DOHH2 (cell line): Measurements from ENCODE around the gene TFCP2.

Source experiments
- H3F3A ChIP-seq: fragments of 200-600 bp; sonication (generic), shearing (Covaris generic); 2 replicates; pipeline ENCODE4 v1.6.0; 2016; ENCODE audit warnings: antibody characterized with exemption, mild to moderate bottlenecking; ENCODE audit not compliant: control insufficient read depth, insufficient read depth
- H3K27ac ChIP-seq: fragments of 200-600 bp; sonication (generic); 2 replicates; pipeline ENCODE4 v1.5.1; 2014; ENCODE audit warnings: low read depth, mild to moderate bottlenecking, low read length, moderate library complexity
- H3K27me3 ChIP-seq: fragments of 200-600 bp; sonication (generic); 2 replicates; pipeline ENCODE4 v1.6.1; 2014; ENCODE audit warnings: mild to moderate bottlenecking, low read length, mixed read lengths; ENCODE audit not compliant: control insufficient read depth
- H3K36me3 ChIP-seq: fragments of 200-600 bp; sonication (generic); 2 replicates; pipeline ENCODE4 v1.6.1; 2014; ENCODE audit warnings: mild to moderate bottlenecking, low read length, moderate library complexity, mixed read lengths; ENCODE audit not compliant: control insufficient read depth
- H3K4me1 ChIP-seq: fragments of 200-600 bp; sonication (generic); 2 replicates; pipeline ENCODE4 v1.6.1; 2014; ENCODE audit warnings: mild to moderate bottlenecking, low read length, mixed read lengths; ENCODE audit not compliant: control insufficient read depth
- H3K4me2 ChIP-seq: fragments of 200-600 bp; sonication (generic); 2 replicates; pipeline ENCODE4 v1.6.0; 2014; ENCODE audit warnings: mild to moderate bottlenecking, low read length, moderate library complexity
- H3K4me3 ChIP-seq: fragments of 200-600 bp; sonication (generic); 2 replicates; pipeline ENCODE4 v1.5.1; 2014; ENCODE audit warnings: mild to moderate bottlenecking, low read length, mixed read lengths
- H3K79me2 ChIP-seq: fragments of 200-600 bp; sonication (generic); 2 replicates; pipeline ENCODE4 v1.6.1; 2014; ENCODE audit warnings: mild to moderate bottlenecking, low read length, mixed read lengths; ENCODE audit not compliant: control insufficient read depth
- H3K9me2 ChIP-seq: fragments of 200-600 bp; sonication (generic); replicated peaks from 2 replicates; pipeline ENCODE4 v1.6.1; 2014; ENCODE audit warnings: mild to moderate bottlenecking, low read length, mixed read lengths; ENCODE audit not compliant: control insufficient read depth
- H3K9me3 ChIP-seq: fragments of 200-600 bp; sonication (generic); 2 replicates; pipeline ENCODE4 v1.6.1; 2014; ENCODE audit warnings: antibody characterized with exemption, low read length, mixed read lengths; ENCODE audit not compliant: control insufficient read depth, insufficient read depth
- H4K20me1 ChIP-seq: fragments of 200-600 bp; sonication (generic); 2 replicates; pipeline ENCODE4 v1.6.0; 2014; ENCODE audit warnings: low read depth, mild to moderate bottlenecking, antibody characterized with exemption, low read length, moderate library complexity; ENCODE audit not compliant: control insufficient read depth, insufficient read depth
- EZH2phosphoT487 ChIP-seq: fragments of 200-600 bp; sonication (generic); IDR thresholded peaks from 2 replicates; pipeline ENCODE4 v1.6.1; 2017; ENCODE audit warnings: borderline replicate concordance, mild to moderate bottlenecking, antibody characterized with exemption, low read length, moderate library complexity, mixed read lengths
- TF ChIP-seq, protein P1 (sequence below): fragments of 200-600 bp; sonication (generic); IDR thresholded peaks from one replicate; pipeline ENCODE4 v1.5.1; 2014; ENCODE audit warnings: antibody characterized with exemption, mild to moderate bottlenecking, low read depth, low read length; ENCODE audit not compliant: poor library complexity, severe bottlenecking

Gene TFCP2

DNA sequence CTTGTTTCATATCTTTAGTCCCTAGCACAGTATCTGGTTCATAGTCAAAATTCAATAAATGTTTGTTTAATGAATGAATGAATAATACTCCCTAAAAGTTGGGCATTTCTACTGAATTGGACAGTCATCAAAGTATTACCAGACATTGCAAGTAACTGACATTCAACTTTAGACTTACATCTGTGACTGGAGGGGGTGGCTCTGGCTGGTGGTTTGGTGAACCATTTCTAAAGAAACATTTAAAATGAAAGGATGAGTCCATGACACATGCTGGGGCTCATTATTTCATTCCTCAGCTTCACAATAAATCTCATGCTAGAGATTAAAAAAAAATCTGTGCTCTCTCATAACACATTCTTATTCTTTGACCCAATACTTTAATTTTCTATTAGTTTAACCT lies 69.0 kb downstream of the TFCP2 start:
- no peak overlapping the region for H3K27ac ChIP-seq
- no peaks in the 10 kb centered on the region for H3K9me2 ChIP-seq
- H3K4me2 ChIP-seq = no peak overlapping the region
- TF ChIP-seq, protein P1, sequence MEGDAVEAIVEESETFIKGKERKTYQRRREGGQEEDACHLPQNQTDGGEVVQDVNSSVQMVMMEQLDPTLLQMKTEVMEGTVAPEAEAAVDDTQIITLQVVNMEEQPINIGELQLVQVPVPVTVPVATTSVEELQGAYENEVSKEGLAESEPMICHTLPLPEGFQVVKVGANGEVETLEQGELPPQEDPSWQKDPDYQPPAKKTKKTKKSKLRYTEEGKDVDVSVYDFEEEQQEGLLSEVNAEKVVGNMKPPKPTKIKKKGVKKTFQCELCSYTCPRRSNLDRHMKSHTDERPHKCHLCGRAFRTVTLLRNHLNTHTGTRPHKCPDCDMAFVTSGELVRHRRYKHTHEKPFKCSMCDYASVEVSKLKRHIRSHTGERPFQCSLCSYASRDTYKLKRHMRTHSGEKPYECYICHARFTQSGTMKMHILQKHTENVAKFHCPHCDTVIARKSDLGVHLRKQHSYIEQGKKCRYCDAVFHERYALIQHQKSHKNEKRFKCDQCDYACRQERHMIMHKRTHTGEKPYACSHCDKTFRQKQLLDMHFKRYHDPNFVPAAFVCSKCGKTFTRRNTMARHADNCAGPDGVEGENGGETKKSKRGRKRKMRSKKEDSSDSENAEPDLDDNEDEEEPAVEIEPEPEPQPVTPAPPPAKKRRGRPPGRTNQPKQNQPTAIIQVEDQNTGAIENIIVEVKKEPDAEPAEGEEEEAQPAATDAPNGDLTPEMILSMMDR = no peak
- TF ChIP-seq EZH2phosphoT487 = no peak
- no peaks in the 10 kb centered on the region for H3K4me1 ChIP-seq
- no peaks in the 10 kb centered on the region for H3K79me2 ChIP-seq
- no peaks in the 10 kb centered on the region for H3K9me3 ChIP-seq
- no peaks in the 10 kb centered on the region for H3K27me3 ChIP-seq
- no peaks in the 10 kb centered on the region for H3F3A ChIP-seq
- peaks cover 32% of the 10 kb centered on the region for H3K36me3 ChIP-seq
- no peak overlapping the region for H3K4me3 ChIP-seq
- no peaks in the 10 kb centered on the region for H4K20me1 ChIP-seq

DNA sequence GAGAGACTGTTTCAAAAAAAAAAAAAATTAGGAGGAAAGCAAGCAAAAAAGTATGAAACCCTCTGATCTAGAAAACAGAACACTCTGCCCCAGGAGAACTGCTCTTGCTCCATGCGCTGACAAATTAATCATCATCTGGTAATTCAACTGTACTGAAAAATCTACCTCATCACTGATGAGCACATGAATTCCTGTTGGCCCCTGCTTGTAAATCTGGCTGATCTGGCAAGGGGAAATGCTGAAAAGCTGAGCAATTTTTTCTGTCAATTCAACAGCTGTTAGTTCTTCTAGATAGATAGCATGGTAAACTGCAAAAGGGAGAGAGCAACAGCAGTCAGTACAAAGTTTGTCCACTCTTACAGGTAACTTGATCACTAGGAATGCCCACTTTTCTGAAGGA lies 74.3 kb downstream of the TFCP2 start:
- H3K9me2 ChIP-seq = no peaks in the 10 kb centered on the region
- H3K4me1 ChIP-seq = no peaks in the 10 kb centered on the region
- peaks cover 28% of the 10 kb centered on the region for H3K36me3 ChIP-seq
- H4K20me1 ChIP-seq = no peaks in the 10 kb centered on the region
- H3K27ac ChIP-seq = no peak overlapping the region
- H3K9me3 ChIP-seq = no peaks in the 10 kb centered on the region
- H3K79me2 ChIP-seq = no peaks in the 10 kb centered on the region
- no peak overlapping the region for H3K4me3 ChIP-seq
- H3K27me3 ChIP-seq = no peaks in the 10 kb centered on the region
- no peak overlapping the region for H3K4me2 ChIP-seq
- no peak for TF ChIP-seq EZH2phosphoT487
- H3F3A ChIP-seq = no peaks in the 10 kb centered on the region

DNA sequence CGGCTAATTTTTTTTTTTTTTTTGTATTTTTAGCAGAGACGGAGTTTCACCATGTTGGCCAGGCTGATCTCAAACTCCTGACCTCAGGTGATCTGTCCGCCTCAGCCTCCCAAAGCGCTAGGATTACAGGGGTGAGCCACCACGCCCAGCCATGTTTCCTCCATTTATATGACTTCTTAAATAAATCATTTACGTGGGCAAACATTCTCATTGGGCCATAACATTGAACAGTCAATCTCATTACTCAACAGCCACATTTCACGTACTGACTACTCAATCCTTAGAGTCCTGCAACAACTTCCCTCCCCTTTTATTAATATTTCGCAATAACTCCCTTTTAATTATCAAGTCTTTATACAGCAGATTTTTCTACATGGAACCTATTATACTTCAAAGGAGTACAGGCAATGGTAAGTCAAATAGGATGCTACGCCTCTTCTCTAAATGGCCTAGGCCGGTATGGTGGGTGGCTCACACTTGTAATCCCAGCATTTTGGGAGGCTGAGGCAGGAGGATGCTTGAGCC lies 82.2 kb downstream of the TFCP2 start:
- no peaks in the 10 kb centered on the region for H4K20me1 ChIP-seq
- H3K36me3 ChIP-seq = peaks cover 4% of the 10 kb centered on the region; the same call in 1 of the 2 replicates
- no peaks in the 10 kb centered on the region for H3K9me3 ChIP-seq
- no peak overlapping the region for H3K4me3 ChIP-seq
- H3K79me2 ChIP-seq = no peaks in the 10 kb centered on the region
- no peaks in the 10 kb centered on the region for H3K27me3 ChIP-seq
- no peaks in the 10 kb centered on the region for H3K4me1 ChIP-seq
- H3F3A ChIP-seq = no peaks in the 10 kb centered on the region
- H3K4me2 ChIP-seq = no peak overlapping the region
- H3K9me2 ChIP-seq = no peaks in the 10 kb centered on the region
- no peak for TF ChIP-seq EZH2phosphoT487
- TF ChIP-seq, protein P1 = no peak
- no peak overlapping the region for H3K27ac ChIP-seq

DNA sequence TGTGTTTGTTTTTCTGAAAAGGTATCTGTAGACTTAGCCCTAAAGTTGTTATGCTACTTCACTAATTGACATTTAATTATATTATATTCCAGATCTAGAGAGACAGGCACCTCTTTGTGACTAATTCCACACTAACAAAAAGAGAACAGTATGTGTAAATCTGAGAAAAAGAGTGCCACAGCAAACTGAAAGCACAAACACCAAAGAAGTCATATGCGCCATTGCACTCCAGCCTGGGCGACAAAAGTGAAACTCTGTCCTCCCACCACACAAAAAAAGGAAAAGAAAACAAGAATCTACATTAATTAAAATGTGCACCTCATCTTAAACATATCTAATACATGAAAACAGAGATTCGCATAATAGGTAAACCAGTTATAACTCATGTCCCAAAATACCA lies 85.1 kb downstream of the TFCP2 start:
- Histone ChIP-seq H3K4me2 (no peak overlapping the region), H3K9me2 (no peaks in the 10 kb centered on the region), H3K4me1 (peaks cover 6% of the 10 kb centered on the region)

More for the DNA sequence above, 85.1 kb downstream of the TFCP2 start:
- H4K20me1 ChIP-seq = no peaks in the 10 kb centered on the region
- peaks cover 2% of the 10 kb centered on the region; the same call in 1 of the 2 replicates for H3K79me2 ChIP-seq
- no peak for TF ChIP-seq EZH2phosphoT487
- TF ChIP-seq, protein P1 = no peak
- H3F3A ChIP-seq = no peaks in the 10 kb centered on the region
- H3K27me3 ChIP-seq = no peaks in the 10 kb centered on the region
- H3K9me3 ChIP-seq = no peaks in the 10 kb centered on the region
- H3K36me3 ChIP-seq = no peaks in the 10 kb centered on the region
- H3K4me3 ChIP-seq = no peak overlapping the region
- H3K27ac ChIP-seq = no peak overlapping the region
